Naive thymus-derived CD8-positive, alpha-beta T cell (primary cell): ENCODE results near the gene COL4A3. TPM values are rescaled to one million over a fixed set of nuclear protein-coding genes. Genes with fewer than 3 reads are reported as not detected.

Experiments
- ATAC-seq, 2 donors: fragments of 150-1000 bp; cut with Tn5 transposase in 1 of 2; sonication (Bioruptor Pico), chemical (Tn5 transposase) in 1 of 2; 1 replicate in 1 of 2; 2 replicates in 1 of 2; pipeline ENCODE4 v1.10.0; 2021; ENCODE audit warnings: mild to moderate bottlenecking in 2 of 2, moderate library complexity in 2 of 2
- POLR2A ChIA-PET: fragments of 350-600 bp; sonication (Branson Sonifier 250); formaldehyde crosslinking; loops from one replicate; lab custom pipeline; 2021; ENCODE audit warnings: antibody characterized with exemption; lab: Charles Lee
- DNase-seq, 10 donors: peaks; one replicate each; pipeline versions ENCODE4 v3.0.0 to v3.0.0-alpha.2; 2020 to 2022
- H3K27ac Mint-ChIP-seq, 10 donors: one replicate each; pipeline ENCODE4 v1.8.0; 2020 to 2022; ENCODE audit warnings: mild to moderate bottlenecking in 10 of 10, mixed read lengths in 10 of 10, moderate library complexity in 4 of 10, inconsistent platforms in 1 of 10
- H3K27me3 Mint-ChIP-seq, 5 donors: one replicate each; pipeline ENCODE4 v1.8.0; 2021 to 2022; ENCODE audit warnings: mixed read lengths in 5 of 5
- H3K36me3 Mint-ChIP-seq, 3 donors: one replicate each; pipeline ENCODE4 v1.8.0; 2020 to 2022; ENCODE audit warnings: mixed read lengths in 3 of 3, mild to moderate bottlenecking in 2 of 3, inconsistent platforms in 1 of 3
- H3K4me1 Mint-ChIP-seq, 4 donors: one replicate each; pipeline ENCODE4 v1.8.0; 2021 to 2022; ENCODE audit warnings: mixed read lengths in 4 of 4
- H3K4me3 Mint-ChIP-seq, 10 donors: one replicate each; pipeline ENCODE4 v1.8.0; 2020 to 2022; ENCODE audit warnings: mild to moderate bottlenecking in 10 of 10, mixed read lengths in 10 of 10, moderate library complexity in 6 of 10, inconsistent platforms in 1 of 10
- H3K9me3 Mint-ChIP-seq, 9 donors: one replicate each; pipeline ENCODE4 v1.8.0; 2020 to 2022; ENCODE audit warnings: mixed read lengths in 9 of 9, mild to moderate bottlenecking in 3 of 9, inconsistent platforms in 1 of 9, moderate library complexity in 1 of 9
- polyA plus RNA-seq, 3 donors: library from polyadenylated mRNA; unstranded; fragments of 300-500 nt; fragmentation: Illumina TruSeq; gene quantifications; one replicate each; pipeline ENCODE4 v1.2.3, GENCODE V29; 2021
- total RNA-seq, 8 experiments: library from RNA in 2 of 8; stranded (reverse) in 2 of 8; gene quantifications; one replicate each; pipeline ENCODE4 v1.2.3 and lab custom pipeline; 2021 to 2026

COL4A3 gene
- total and polyA plus RNA-seq, 5 experiments from 2014 or later = 0.16 to 0.83 TPM; not detected in 3

- Mint-ChIP-seq H3K4me3 (no peak overlapping the region), H3K27ac (no peak overlapping the region), H3K27me3 (peaks cover 0 to 15% (median 5%) of the 10 kb centered on the region in 5 donors), H3K9me3 (peaks cover 0 to 11% (median 2%) of the 10 kb centered on the region in 9 donors), H3K36me3 (peaks cover 0 to 9% (median 8%) of the 10 kb centered on the region in 3 donors), H3K4me1 (peaks cover 2 to 24% (median 21%) of the 10 kb centered on the region in 4 donors)
- DNase-seq (no peak), ATAC-seq (no peak)
- POLR2A ChIA-PET = no interaction called here
Measured at GRCh38 chr2:227320305-227321094, 156.1 kb downstream of the COL4A3 start.

- Mint-ChIP-seq H3K27me3 (peaks cover 0 to 7% (median 0%) of the 10 kb centered on the region in 5 donors), H3K4me1 (peaks cover 4 to 46% (median 38%) of the 10 kb centered on the region in 4 donors), H3K27ac (peak overlapping the region in 3 of 10 donors; percentile 21 to 53 (median 41)), H3K4me3 (peak overlapping the region in 6 of 10 donors; percentile 1 to 41 (median 12)), H3K36me3 (peaks cover 0 to 4% (median 3%) of the 10 kb centered on the region in 3 donors), H3K9me3 (peaks cover 0 to 3% (median 0%) of the 10 kb centered on the region in 9 donors)
- DNase-seq (no peak), ATAC-seq (no peak)
- POLR2A ChIA-PET = no interaction called here
Measured at GRCh38 chr2:227322530-227323205, 158.2 kb downstream of the COL4A3 start.

GRCh38 chr2:227323818-227324217 lies 159.4 kb downstream of the COL4A3 start:
- Mint-ChIP-seq H3K4me3 (peak overlapping the region; percentile 90 to 98 (median 94)), H3K36me3 (peaks cover 0 to 5% (median 2%) of the 10 kb centered on the region in 3 donors), H3K9me3 (peaks cover 0 to 2% (median 0%) of the 10 kb centered on the region in 9 donors), H3K27ac (peak overlapping the region in 8 of 10 donors; percentile 88 to 97 (median 94)), H3K27me3 (peaks cover 0 to 7% (median 0%) of the 10 kb centered on the region in 5 donors), H3K4me1 (peaks cover 6 to 58% (median 48%) of the 10 kb centered on the region in 4 donors)
- POLR2A ChIA-PET = no interaction called here
- ATAC-seq (no peak), DNase-seq (no peak)

GRCh38 chr2:227324642-227324994 lies 160.2 kb downstream of the COL4A3 start:
- peaks cover 6 to 61% (median 48%) of the 10 kb centered on the region in 4 donors for H3K4me1 Mint-ChIP-seq
- POLR2A ChIA-PET = interaction anchor here (0.8 kb wide), 1 partner anchor 489 kb away, joined by 4 read pairs; no protein-coding TSS in a partner anchor
- H3K9me3 Mint-ChIP-seq = peaks cover 0 to 2% (median 0%) of the 10 kb centered on the region in 9 donors
- peak overlapping the region; percentile 90 to 98 (median 94) for H3K4me3 Mint-ChIP-seq
- peaks cover 0 to 10% (median under 1%) of the 10 kb centered on the region in 3 donors for H3K36me3 Mint-ChIP-seq
- H3K27ac Mint-ChIP-seq = peak overlapping the region; percentile 88 to 97 (median 94)
- peaks cover 0 to 7% (median 0%) of the 10 kb centered on the region in 5 donors for H3K27me3 Mint-ChIP-seq
- peak; percentile 15 to 29 for ATAC-seq
- DNase-seq = peak in 1 of 10 donors; percentile 9

GRCh38 chr2:227324995-227325838 lies 160.8 kb downstream of the COL4A3 start, which contains the start of gene MFF:
TSS of gene MFF (plus strand) at chr2:227325251. CDS start at chr2:227330666, 5,415 bp downstream.
- Mint-ChIP-seq H3K27me3 (peaks cover 0 to 7% (median 0%) of the 10 kb centered on the region in 5 donors), H3K36me3 (peaks cover 0 to 11% (median 0%) of the 10 kb centered on the region in 3 donors), H3K27ac (peak within 1 kb of the TSS; percentile 88 to 97 (median 94)), H3K9me3 (peaks cover 0 to 2% (median 0%) of the 10 kb centered on the region in 9 donors), H3K4me1 (peaks cover 6 to 62% (median 48%) of the 10 kb centered on the region in 4 donors), H3K4me3 (peak within 1 kb of the TSS; percentile 90 to 98 (median 94))
- ATAC-seq (peak; percentile 97 to 98), DNase-seq (peak; percentile 84 to 96 (median 92))
- POLR2A ChIA-PET = interaction anchor here (0.8 to 1.2 kb wide), 2 partner anchors 148 to 490 kb away, joined by 3 to 4 read pairs; no protein-coding TSS in a partner anchor

- DNase-seq (no peak), ATAC-seq (no peak)
- peaks cover 0 to 7% (median 0%) of the 10 kb centered on the region in 5 donors for H3K27me3 Mint-ChIP-seq
- POLR2A ChIA-PET = interaction anchor here (1.2 kb wide), 1 partner anchor 147 kb away, joined by 3 read pairs; no protein-coding TSS in a partner anchor
- H3K27ac Mint-ChIP-seq = peak overlapping the region; percentile 88 to 97 (median 94)
- peaks cover 0 to 17% (median 0%) of the 10 kb centered on the region in 3 donors for H3K36me3 Mint-ChIP-seq
- peak overlapping the region; percentile 90 to 98 (median 94) for H3K4me3 Mint-ChIP-seq
- peaks cover 0 to 2% (median 0%) of the 10 kb centered on the region in 9 donors for H3K9me3 Mint-ChIP-seq
- peaks cover 6 to 64% (median 48%) of the 10 kb centered on the region in 4 donors for H3K4me1 Mint-ChIP-seq
Measured at GRCh38 chr2:227325839-227326195, 161.4 kb downstream of the COL4A3 start.

GRCh38 chr2:227326783-227327182 lies 162.4 kb downstream of the COL4A3 start:
- Mint-ChIP-seq H3K36me3 (peaks cover 0 to 26% (median 0%) of the 10 kb centered on the region in 3 donors), H3K27ac (peak overlapping the region in 2 of 10 donors; percentile 20 to 89), H3K9me3 (peaks cover 0 to 2% (median 0%) of the 10 kb centered on the region in 9 donors), H3K27me3 (peaks cover 0 to 7% (median 0%) of the 10 kb centered on the region in 5 donors), H3K4me3 (peak overlapping the region in 9 of 10 donors; percentile 41 to 98 (median 93)), H3K4me1 (peaks cover 6 to 64% (median 50%) of the 10 kb centered on the region in 4 donors)
- POLR2A ChIA-PET = no interaction called here
- DNase-seq (no peak), ATAC-seq (no peak)

GRCh38 chr2:227335713-227336112 lies 171.3 kb downstream of the COL4A3 start:
- no peak for ATAC-seq

GRCh38 chr2:227337442-227337841 lies 173.0 kb downstream of the COL4A3 start:
- peaks cover 9 to 77% (median 30%) of the 10 kb centered on the region in 3 donors for H3K36me3 Mint-ChIP-seq
- no peaks in the 10 kb centered on the region for H3K9me3 Mint-ChIP-seq
- no peaks in the 10 kb centered on the region for H3K27me3 Mint-ChIP-seq
- H3K4me1 Mint-ChIP-seq = peaks cover 0 to 6% (median 2%) of the 10 kb centered on the region in 4 donors
- POLR2A ChIA-PET = no interaction called here
- no peak overlapping the region for H3K27ac Mint-ChIP-seq
- DNase-seq (no peak), ATAC-seq (no peak)
- no peak overlapping the region for H3K4me3 Mint-ChIP-seq

More at GRCh38 chr2:227335713-227336112, 171.3 kb downstream of the COL4A3 start:
- Mint-ChIP-seq H3K27me3 (no peaks in the 10 kb centered on the region), H3K4me3 (no peak overlapping the region), H3K36me3 (peaks cover 9 to 78% (median 32%) of the 10 kb centered on the region in 3 donors), H3K27ac (no peak overlapping the region), H3K9me3 (no peaks in the 10 kb centered on the region), H3K4me1 (peaks cover 0 to 10% (median 5%) of the 10 kb centered on the region in 4 donors)
- POLR2A ChIA-PET = no interaction called here
- DNase-seq = no peak

GRCh38 chr2:227339098-227339599 lies 174.7 kb downstream of the COL4A3 start:
- Mint-ChIP-seq H3K36me3 (peaks cover 9 to 74% (median 19%) of the 10 kb centered on the region in 3 donors), H3K9me3 (no peaks in the 10 kb centered on the region), H3K4me1 (peaks cover 0 to 3% (median under 1%) of the 10 kb centered on the region in 4 donors), H3K4me3 (no peak overlapping the region), H3K27me3 (no peaks in the 10 kb centered on the region), H3K27ac (peak overlapping the region in 2 of 10 donors; percentile 2 to 55)
- POLR2A ChIA-PET = no interaction called here
- ATAC-seq (no peak), DNase-seq (no peak)

- ATAC-seq (no peak), DNase-seq (no peak)
- Mint-ChIP-seq H3K27me3 (no peaks in the 10 kb centered on the region), H3K9me3 (no peaks in the 10 kb centered on the region), H3K4me1 (peaks cover 0 to 3% (median under 1%) of the 10 kb centered on the region in 4 donors), H3K27ac (peak overlapping the region in 1 of 10 donors; percentile 9), H3K4me3 (no peak overlapping the region), H3K36me3 (peaks cover 9 to 66% (median 18%) of the 10 kb centered on the region in 3 donors)
- POLR2A ChIA-PET = interaction anchor here (0.6 kb wide), 1 partner anchor 538 kb away, joined by 3 read pairs; no protein-coding TSS in a partner anchor
Measured at GRCh38 chr2:227340106-227340505, 175.7 kb downstream of the COL4A3 start.
